GM23338 (cell line): ENCODE data around the gene SRSF3. TPM values are rescaled to one million over a fixed set of nuclear protein-coding genes. Genes with fewer than 3 reads are reported as not detected.

Experiments used
- ATAC-seq: fragments of 200-7000 bp; cut with Tn5 transposase; 3 replicates; pipeline ENCODE4 v1.9.1; 2020
- DNase-seq: peaks from one replicate; pipeline ENCODE4 v3.0.0-alpha.2; 2015; ENCODE audit warnings: low spot score
- H2AFZ ChIP-seq: fragments of 200-600 bp; sonication (generic); 2 replicates; pipeline ENCODE4 v1.8.0; 2016; ENCODE audit warnings: antibody characterized with exemption, mild to moderate bottlenecking, moderate library complexity
- H3F3A ChIP-seq: fragments of 200-600 bp; sonication (generic); replicated peaks from 2 replicates; pipeline ENCODE4 v1.8.0; 2017; ENCODE audit warnings: antibody characterized with exemption, mixed run types, low read depth
- H3K27ac ChIP-seq: fragments of 200-600 bp; sonication (generic); 2 replicates; pipeline ENCODE4 v1.6.1; 2016; ENCODE audit warnings: low read depth
- H3K27me3 ChIP-seq: fragments of 200-600 bp; sonication (generic); 2 replicates; pipeline ENCODE4 v1.8.0; 2016; ENCODE audit warnings: mild to moderate bottlenecking, mixed run types, moderate library complexity; ENCODE audit not compliant: insufficient read depth
- H3K36me3 ChIP-seq: fragments of 200-600 bp; sonication (generic); 2 replicates; pipeline ENCODE4 v1.8.0; 2016; ENCODE audit warnings: mild to moderate bottlenecking; ENCODE audit not compliant: insufficient read depth
- H3K4me1 ChIP-seq: fragments of 200-600 bp; sonication (generic); 2 replicates; pipeline ENCODE4 v1.8.0; 2016; ENCODE audit warnings: mild to moderate bottlenecking, moderate library complexity; ENCODE audit not compliant: insufficient read depth
- H3K4me2 ChIP-seq: fragments of 200-600 bp; sonication (generic); 2 replicates; pipeline ENCODE4 v1.7.1; 2017; ENCODE audit warnings: mixed run types
- H3K4me3 ChIP-seq: fragments of 200-600 bp; sonication (generic); 2 replicates; pipeline ENCODE4 v1.6.1; 2016; ENCODE audit warnings: mixed run types
- H3K79me2 ChIP-seq: fragments of 200-600 bp; sonication (generic); replicated peaks from 2 replicates; pipeline ENCODE4 v1.8.0; 2017; ENCODE audit warnings: mild to moderate bottlenecking; ENCODE audit not compliant: insufficient read depth
- H3K9me2 ChIP-seq: fragments of 200-600 bp; sonication (generic); 2 replicates; pipeline ENCODE4 v1.8.0; 2017; ENCODE audit not compliant: insufficient read depth
- H4K20me1 ChIP-seq: fragments of 200-600 bp; sonication (generic); replicated peaks from 2 replicates; pipeline ENCODE4 v1.8.0; 2017; ENCODE audit warnings: mild to moderate bottlenecking; ENCODE audit not compliant: insufficient read depth
- H3K27ac Mint-ChIP-seq: 2 replicates; pipeline ENCODE4 v1.8.0; 2020; ENCODE audit warnings: inconsistent platforms, mild to moderate bottlenecking, moderate library complexity, mixed read lengths
- H3K27me3 Mint-ChIP-seq: 3 replicates; pipeline ENCODE4 v1.8.0; 2022; ENCODE audit warnings: low read depth, mild to moderate bottlenecking, moderate library complexity, mixed read lengths, inconsistent platforms; ENCODE audit not compliant: insufficient read depth, poor library complexity
- H3K36me3 Mint-ChIP-seq: 3 replicates; pipeline ENCODE4 v1.8.0; 2021; ENCODE audit warnings: low read depth, mild to moderate bottlenecking, inconsistent platforms, moderate library complexity, mixed read lengths
- H3K4me1 Mint-ChIP-seq: 3 replicates; pipeline ENCODE4 v1.8.0; 2020; ENCODE audit warnings: mild to moderate bottlenecking, inconsistent platforms, mixed read lengths
- H3K4me3 Mint-ChIP-seq: 3 replicates; pipeline ENCODE4 v1.8.0; 2021; ENCODE audit warnings: moderate library complexity, mild to moderate bottlenecking, inconsistent platforms, mixed read lengths
- H3K9me3 Mint-ChIP-seq: 3 replicates; pipeline ENCODE4 v1.8.0; 2020; ENCODE audit warnings: moderate library complexity, mild to moderate bottlenecking, inconsistent platforms, mixed read lengths
- CREB1 ChIP-seq: fragments of 250-450 bp; sonication (Bioruptor Pico); IDR thresholded peaks from 2 replicates; pipeline ENCODE4 v1.5.0; 2020; ENCODE audit warnings: low read depth, mild to moderate bottlenecking, moderate library complexity
- EZH2 ChIP-seq: fragments of 200-600 bp; sonication (generic); IDR thresholded peaks from one replicate; pipeline ENCODE4 v1.8.0; 2017; ENCODE audit warnings: antibody characterized with exemption, mild to moderate bottlenecking, low read depth; ENCODE audit not compliant: unreplicated experiment
- NANOG ChIP-seq: IDR thresholded peaks from 2 replicates; pipeline ENCODE4 v1.6.1; 2016; ENCODE audit warnings: antibody characterized with exemption, borderline replicate concordance
- STAT1 ChIP-seq: IDR thresholded peaks from one replicate; pipeline ENCODE4 v1.6.1; 2016; ENCODE audit warnings: antibody characterized with exemption; ENCODE audit not compliant: unreplicated experiment
- ZNF114 ChIP-seq: fragments of 250-450 bp; sonication (Bioruptor Pico); IDR thresholded peaks from 2 replicates; pipeline ENCODE4 v1.5.0; 2020; ENCODE audit warnings: mild to moderate bottlenecking, moderate library complexity
- ZNF331 ChIP-seq: fragments of 250-450 bp; sonication (Bioruptor Pico); IDR thresholded peaks from 2 replicates; pipeline ENCODE4 v1.5.0; 2020; ENCODE audit warnings: low read depth, mild to moderate bottlenecking, moderate library complexity
- polyA plus RNA-seq: library from polyadenylated mRNA; unstranded; fragments of >200 nt; fragmentation: Nextera tagmentation; extraction: Ambion mirVana; gene quantifications from 2 replicates; pipeline ENCODE4 v1.2.1, GENCODE V29; 2016
- total RNA-seq: library from RNA; depleted of rRNA; stranded (reverse); fragments of >200 nt; shearing (Covaris generic); gene quantifications from 2 replicates; pipeline ENCODE4 v1.2.3, GENCODE V29; 2014
- TF ChIP-seq, protein P1 (sequence below): IDR thresholded peaks from one replicate; pipeline ENCODE4 v1.6.1; 2018; ENCODE audit warnings: antibody characterized with exemption; ENCODE audit not compliant: unreplicated experiment
- TF ChIP-seq, protein P2 (sequence below), 2 experiments: fragments of 200-600 bp in 1 of 2; sonication (generic) in 1 of 2; conservative IDR thresholded peaks; 2 replicates each; pipeline versions ENCODE4 v1.5.1 to v1.6.1; 2016 to 2017; ENCODE audit warnings: antibody characterized with exemption in 2 of 2, low read depth in 2 of 2, mild to moderate bottlenecking in 2 of 2, moderate library complexity in 1 of 2
- TF ChIP-seq, protein P3 (sequence below): fragments of 250-450 bp; sonication (Bioruptor Pico); IDR thresholded peaks from 2 replicates; pipeline ENCODE4 v1.5.0; 2020; ENCODE audit warnings: mild to moderate bottlenecking, moderate library complexity

Gene SRSF3
- total and polyA plus RNA-seq, 2 experiments from 2014 or later = 436 to 655 TPM

DNA sequence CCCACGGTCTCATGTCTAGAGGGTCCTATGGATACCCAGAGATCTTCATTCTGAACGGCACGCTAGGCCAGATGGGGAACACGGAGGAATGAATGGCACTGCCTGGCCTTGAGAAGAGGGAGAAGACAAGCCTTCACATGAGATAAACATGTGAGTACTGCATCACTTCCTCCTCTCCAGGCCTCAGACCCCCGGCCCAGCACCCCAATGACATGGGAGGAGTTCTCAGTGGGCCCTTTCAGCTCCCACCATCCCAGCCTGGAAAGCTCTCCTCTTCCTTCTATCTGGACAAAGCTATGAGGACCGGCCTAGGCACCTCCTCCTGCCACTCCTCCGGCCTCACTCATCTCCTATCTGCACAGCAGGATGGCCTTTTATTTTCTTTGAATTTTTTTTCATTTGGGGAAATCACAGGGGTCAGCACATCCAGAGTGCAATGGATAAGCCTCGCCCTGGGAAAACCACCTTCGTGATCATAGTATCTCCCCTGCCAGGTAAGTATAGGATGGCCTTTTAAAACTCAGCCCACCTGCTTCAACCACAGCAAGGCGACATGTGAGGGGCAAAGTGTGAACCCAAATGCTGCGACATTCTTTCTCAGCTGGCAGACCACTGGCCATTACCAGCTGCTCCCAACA, 45.1 kb downstream of the SRSF3 start (continued):
- TF ChIP-seq ZNF331 (CRISPR knock-in tag) (no peak), CREB1 (CRISPR knock-in tag) (no peak), EZH2 (no peak), ZNF114 (CRISPR knock-in tag) (no peak)
- TF ChIP-seq, protein P1, sequence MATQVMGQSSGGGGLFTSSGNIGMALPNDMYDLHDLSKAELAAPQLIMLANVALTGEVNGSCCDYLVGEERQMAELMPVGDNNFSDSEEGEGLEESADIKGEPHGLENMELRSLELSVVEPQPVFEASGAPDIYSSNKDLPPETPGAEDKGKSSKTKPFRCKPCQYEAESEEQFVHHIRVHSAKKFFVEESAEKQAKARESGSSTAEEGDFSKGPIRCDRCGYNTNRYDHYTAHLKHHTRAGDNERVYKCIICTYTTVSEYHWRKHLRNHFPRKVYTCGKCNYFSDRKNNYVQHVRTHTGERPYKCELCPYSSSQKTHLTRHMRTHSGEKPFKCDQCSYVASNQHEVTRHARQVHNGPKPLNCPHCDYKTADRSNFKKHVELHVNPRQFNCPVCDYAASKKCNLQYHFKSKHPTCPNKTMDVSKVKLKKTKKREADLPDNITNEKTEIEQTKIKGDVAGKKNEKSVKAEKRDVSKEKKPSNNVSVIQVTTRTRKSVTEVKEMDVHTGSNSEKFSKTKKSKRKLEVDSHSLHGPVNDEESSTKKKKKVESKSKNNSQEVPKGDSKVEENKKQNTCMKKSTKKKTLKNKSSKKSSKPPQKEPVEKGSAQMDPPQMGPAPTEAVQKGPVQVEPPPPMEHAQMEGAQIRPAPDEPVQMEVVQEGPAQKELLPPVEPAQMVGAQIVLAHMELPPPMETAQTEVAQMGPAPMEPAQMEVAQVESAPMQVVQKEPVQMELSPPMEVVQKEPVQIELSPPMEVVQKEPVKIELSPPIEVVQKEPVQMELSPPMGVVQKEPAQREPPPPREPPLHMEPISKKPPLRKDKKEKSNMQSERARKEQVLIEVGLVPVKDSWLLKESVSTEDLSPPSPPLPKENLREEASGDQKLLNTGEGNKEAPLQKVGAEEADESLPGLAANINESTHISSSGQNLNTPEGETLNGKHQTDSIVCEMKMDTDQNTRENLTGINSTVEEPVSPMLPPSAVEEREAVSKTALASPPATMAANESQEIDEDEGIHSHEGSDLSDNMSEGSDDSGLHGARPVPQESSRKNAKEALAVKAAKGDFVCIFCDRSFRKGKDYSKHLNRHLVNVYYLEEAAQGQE = no peak

DNA sequence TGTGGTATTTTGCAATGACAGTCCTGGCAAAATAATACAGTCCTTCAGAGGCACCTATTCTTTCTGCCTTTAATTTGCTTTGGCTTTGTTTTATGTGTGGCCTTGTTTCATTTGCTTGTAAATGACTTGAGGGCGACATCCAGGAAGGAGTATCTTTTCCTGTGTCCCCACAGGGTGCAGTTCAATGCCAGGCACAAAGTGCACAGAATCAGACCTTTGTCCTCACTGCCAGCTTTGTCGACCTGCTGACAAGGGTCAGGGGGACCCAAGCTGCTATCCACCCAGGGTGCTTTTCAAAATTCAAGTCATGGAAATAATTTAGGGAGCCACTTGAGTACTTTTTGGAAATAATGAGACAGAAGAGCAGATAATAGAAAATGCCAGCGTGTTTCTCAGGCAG, 47.4 kb downstream of the SRSF3 start:
- H3K4me1 Mint-ChIP-seq = peaks cover 14% of the 10 kb centered on the region
- H3K27ac Mint-ChIP-seq = no peak overlapping the region
- no peak overlapping the region for H3K4me3 Mint-ChIP-seq
- peaks cover 7% of the 10 kb centered on the region for H3K27me3 Mint-ChIP-seq
- H3K9me2 ChIP-seq = no peaks in the 10 kb centered on the region
- no peak for ATAC-seq
- H3K4me1 ChIP-seq = peaks cover 4% of the 10 kb centered on the region; the same call in 1 of the 2 replicates
- no peaks in the 10 kb centered on the region for H4K20me1 ChIP-seq
- no peaks in the 10 kb centered on the region for H3K36me3 Mint-ChIP-seq
- no peak overlapping the region for H3K27ac ChIP-seq
- no peak overlapping the region for H3K4me3 ChIP-seq
- H3K36me3 ChIP-seq = no peaks in the 10 kb centered on the region
- no peaks in the 10 kb centered on the region for H3K27me3 ChIP-seq
- no peak overlapping the region; the same call in 1 of the 2 replicates for H2AFZ ChIP-seq
- H3F3A ChIP-seq = no peaks in the 10 kb centered on the region
- no peaks in the 10 kb centered on the region; the same call in 2 of the 3 replicates for H3K9me3 Mint-ChIP-seq
- H3K4me2 ChIP-seq = no peak overlapping the region
- no peaks in the 10 kb centered on the region for H3K79me2 ChIP-seq
- DNase-seq = no peak
- TF ChIP-seq, protein P1 = no peak
- TF ChIP-seq ZNF114 (CRISPR knock-in tag) = no peak
- TF ChIP-seq EZH2 = no peak
- no peak for TF ChIP-seq STAT1
- TF ChIP-seq, protein P2, sequence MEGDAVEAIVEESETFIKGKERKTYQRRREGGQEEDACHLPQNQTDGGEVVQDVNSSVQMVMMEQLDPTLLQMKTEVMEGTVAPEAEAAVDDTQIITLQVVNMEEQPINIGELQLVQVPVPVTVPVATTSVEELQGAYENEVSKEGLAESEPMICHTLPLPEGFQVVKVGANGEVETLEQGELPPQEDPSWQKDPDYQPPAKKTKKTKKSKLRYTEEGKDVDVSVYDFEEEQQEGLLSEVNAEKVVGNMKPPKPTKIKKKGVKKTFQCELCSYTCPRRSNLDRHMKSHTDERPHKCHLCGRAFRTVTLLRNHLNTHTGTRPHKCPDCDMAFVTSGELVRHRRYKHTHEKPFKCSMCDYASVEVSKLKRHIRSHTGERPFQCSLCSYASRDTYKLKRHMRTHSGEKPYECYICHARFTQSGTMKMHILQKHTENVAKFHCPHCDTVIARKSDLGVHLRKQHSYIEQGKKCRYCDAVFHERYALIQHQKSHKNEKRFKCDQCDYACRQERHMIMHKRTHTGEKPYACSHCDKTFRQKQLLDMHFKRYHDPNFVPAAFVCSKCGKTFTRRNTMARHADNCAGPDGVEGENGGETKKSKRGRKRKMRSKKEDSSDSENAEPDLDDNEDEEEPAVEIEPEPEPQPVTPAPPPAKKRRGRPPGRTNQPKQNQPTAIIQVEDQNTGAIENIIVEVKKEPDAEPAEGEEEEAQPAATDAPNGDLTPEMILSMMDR (conservative IDR thresholded peaks at IDR 0.05; ENCODE audit: low read depth in 2 of 2) = no peak
- TF ChIP-seq, protein P3, sequence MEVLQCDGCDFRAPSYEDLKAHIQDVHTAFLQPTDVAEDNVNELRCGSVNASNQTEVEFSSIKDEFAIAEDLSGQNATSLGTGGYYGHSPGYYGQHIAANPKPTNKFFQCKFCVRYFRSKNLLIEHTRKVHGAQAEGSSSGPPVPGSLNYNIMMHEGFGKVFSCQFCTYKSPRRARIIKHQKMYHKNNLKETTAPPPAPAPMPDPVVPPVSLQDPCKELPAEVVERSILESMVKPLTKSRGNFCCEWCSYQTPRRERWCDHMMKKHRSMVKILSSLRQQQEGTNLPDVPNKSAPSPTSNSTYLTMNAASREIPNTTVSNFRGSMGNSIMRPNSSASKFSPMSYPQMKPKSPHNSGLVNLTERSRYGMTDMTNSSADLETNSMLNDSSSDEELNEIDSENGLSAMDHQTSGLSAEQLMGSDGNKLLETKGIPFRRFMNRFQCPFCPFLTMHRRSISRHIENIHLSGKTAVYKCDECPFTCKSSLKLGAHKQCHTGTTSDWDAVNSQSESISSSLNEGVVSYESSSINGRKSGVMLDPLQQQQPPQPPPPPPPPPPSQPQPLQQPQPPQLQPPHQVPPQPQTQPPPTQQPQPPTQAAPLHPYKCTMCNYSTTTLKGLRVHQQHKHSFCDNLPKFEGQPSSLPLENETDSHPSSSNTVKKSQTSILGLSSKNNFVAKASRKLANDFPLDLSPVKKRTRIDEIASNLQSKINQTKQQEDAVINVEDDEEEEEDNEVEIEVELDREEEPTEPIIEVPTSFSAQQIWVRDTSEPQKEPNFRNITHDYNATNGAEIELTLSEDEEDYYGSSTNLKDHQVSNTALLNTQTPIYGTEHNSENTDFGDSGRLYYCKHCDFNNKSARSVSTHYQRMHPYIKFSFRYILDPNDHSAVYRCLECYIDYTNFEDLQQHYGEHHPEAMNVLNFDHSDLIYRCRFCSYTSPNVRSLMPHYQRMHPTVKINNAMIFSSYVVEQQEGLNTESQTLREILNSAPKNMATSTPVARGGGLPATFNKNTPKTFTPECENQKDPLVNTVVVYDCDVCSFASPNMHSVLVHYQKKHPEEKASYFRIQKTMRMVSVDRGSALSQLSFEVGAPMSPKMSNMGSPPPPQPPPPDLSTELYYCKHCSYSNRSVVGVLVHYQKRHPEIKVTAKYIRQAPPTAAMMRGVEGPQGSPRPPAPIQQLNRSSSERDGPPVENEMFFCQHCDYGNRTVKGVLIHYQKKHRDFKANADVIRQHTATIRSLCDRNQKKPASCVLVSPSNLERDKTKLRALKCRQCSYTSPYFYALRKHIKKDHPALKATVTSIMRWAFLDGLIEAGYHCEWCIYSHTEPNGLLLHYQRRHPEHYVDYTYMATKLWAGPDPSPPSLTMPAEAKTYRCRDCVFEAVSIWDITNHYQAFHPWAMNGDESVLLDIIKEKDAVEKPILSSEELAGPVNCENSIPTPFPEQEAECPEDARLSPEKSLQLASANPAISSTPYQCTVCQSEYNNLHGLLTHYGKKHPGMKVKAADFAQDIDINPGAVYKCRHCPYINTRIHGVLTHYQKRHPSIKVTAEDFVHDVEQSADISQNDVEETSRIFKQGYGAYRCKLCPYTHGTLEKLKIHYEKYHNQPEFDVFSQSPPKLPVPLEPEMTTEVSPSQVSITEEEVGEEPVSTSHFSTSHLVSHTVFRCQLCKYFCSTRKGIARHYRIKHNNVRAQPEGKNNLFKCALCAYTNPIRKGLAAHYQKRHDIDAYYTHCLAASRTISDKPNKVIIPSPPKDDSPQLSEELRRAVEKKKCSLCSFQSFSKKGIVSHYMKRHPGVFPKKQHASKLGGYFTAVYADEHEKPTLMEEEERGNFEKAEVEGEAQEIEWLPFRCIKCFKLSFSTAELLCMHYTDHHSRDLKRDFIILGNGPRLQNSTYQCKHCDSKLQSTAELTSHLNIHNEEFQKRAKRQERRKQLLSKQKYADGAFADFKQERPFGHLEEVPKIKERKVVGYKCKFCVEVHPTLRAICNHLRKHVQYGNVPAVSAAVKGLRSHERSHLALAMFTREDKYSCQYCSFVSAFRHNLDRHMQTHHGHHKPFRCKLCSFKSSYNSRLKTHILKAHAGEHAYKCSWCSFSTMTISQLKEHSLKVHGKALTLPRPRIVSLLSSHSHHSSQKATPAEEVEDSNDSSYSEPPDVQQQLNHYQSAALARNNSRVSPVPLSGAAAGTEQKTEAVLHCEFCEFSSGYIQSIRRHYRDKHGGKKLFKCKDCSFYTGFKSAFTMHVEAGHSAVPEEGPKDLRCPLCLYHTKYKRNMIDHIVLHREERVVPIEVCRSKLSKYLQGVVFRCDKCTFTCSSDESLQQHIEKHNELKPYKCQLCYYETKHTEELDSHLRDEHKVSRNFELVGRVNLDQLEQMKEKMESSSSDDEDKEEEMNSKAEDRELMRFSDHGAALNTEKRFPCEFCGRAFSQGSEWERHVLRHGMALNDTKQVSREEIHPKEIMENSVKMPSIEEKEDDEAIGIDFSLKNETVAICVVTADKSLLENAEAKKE (CRISPR knock-in tag) = no peak
- TF ChIP-seq NANOG = no peak
